ENCODE results near the gene CYSLTR2.

The CYSLTR2 gene

GRCh38 chr13:48715977-48716376 lies 62.2 kb downstream of the CYSLTR2 start:
- Histone ChIP-seq H3K9me3 (ENCODE audit: insufficient read depth, low read length) (peaks cover 38% of the 10 kb centered on the region), H3K4me2 (ENCODE audit: low read depth, low read length, poor library complexity, severe bottlenecking) (no peak overlapping the region), H3K79me2 (ENCODE audit: insufficient read depth, low read length) (no peaks in the 10 kb centered on the region), H3K27ac (ENCODE audit: low read depth, low read length) (no peak overlapping the region), H3K9me2 (replicated peaks; ENCODE audit: insufficient read depth, low read length) (no peaks in the 10 kb centered on the region), H3K9ac (ENCODE audit: low read length) (no peak overlapping the region), H2AFZ (ENCODE audit: low read depth, low read length, severe bottlenecking) (no peak overlapping the region), H3F3A (ENCODE audit: insufficient read depth) (no peaks in the 10 kb centered on the region), H3K27me3 (ENCODE audit: low read length) (no peaks in the 10 kb centered on the region), H4K20me1 (ENCODE audit: low read depth, low read length) (no peaks in the 10 kb centered on the region), H3K36me3 (ENCODE audit: low read length) (no peaks in the 10 kb centered on the region; the same call in none of the 2 replicates), H3K4me3 (ENCODE audit: insufficient read depth, low read length, poor library complexity, severe bottlenecking) (no peak overlapping the region)
- TF ChIP-seq EZH2phosphoT487 (conservative IDR thresholded peaks at IDR 0.05; ENCODE audit: low read length) (no peak), CTCF (IDR thresholded peaks at IDR 0.05; ENCODE audit: insufficient read depth, low read length, poor library complexity, severe bottlenecking) (no peak)

- Histone ChIP-seq H3K79me2 (ENCODE audit: insufficient read depth, low read length) (no peaks in the 10 kb centered on the region), H3K4me2 (ENCODE audit: low read depth, low read length, poor library complexity, severe bottlenecking) (no peak overlapping the region), H3K27me3 (ENCODE audit: low read length) (no peaks in the 10 kb centered on the region), H4K20me1 (ENCODE audit: low read depth, low read length) (no peaks in the 10 kb centered on the region), H3K9ac (ENCODE audit: low read length) (no peak overlapping the region), H3K36me3 (ENCODE audit: low read length) (no peaks in the 10 kb centered on the region; the same call in 1 of the 2 replicates), H3F3A (ENCODE audit: insufficient read depth) (no peaks in the 10 kb centered on the region), H3K9me3 (ENCODE audit: insufficient read depth, low read length) (peaks cover 26% of the 10 kb centered on the region), H3K4me3 (ENCODE audit: insufficient read depth, low read length, poor library complexity, severe bottlenecking) (no peak overlapping the region), H3K9me2 (replicated peaks; ENCODE audit: insufficient read depth, low read length) (no peaks in the 10 kb centered on the region), H2AFZ (ENCODE audit: low read depth, low read length, severe bottlenecking) (no peak overlapping the region), H3K27ac (ENCODE audit: low read depth, low read length) (no peak overlapping the region)
- TF ChIP-seq CTCF (IDR thresholded peaks at IDR 0.05; ENCODE audit: insufficient read depth, low read length, poor library complexity, severe bottlenecking), result no peak
- no peak for TF ChIP-seq EZH2phosphoT487 (conservative IDR thresholded peaks at IDR 0.05; ENCODE audit: low read length)
Measured at GRCh38 chr13:48720621-48721020, 66.9 kb downstream of the CYSLTR2 start.

GRCh38 chr13:48723168-48723567 lies 69.4 kb downstream of the CYSLTR2 start:
- H2AFZ ChIP-seq (ENCODE audit: low read depth, low read length, severe bottlenecking), result no peak overlapping the region
- no peaks in the 10 kb centered on the region for H3F3A ChIP-seq (ENCODE audit: insufficient read depth)
- no peak overlapping the region for H3K4me3 ChIP-seq (ENCODE audit: insufficient read depth, low read length, poor library complexity, severe bottlenecking)
- H3K79me2 ChIP-seq (ENCODE audit: insufficient read depth, low read length), result no peaks in the 10 kb centered on the region
- no peaks in the 10 kb centered on the region for H4K20me1 ChIP-seq (ENCODE audit: low read depth, low read length)
- H3K9me3 ChIP-seq (ENCODE audit: insufficient read depth, low read length), result peaks cover 14% of the 10 kb centered on the region; the same call in 1 of the 2 replicates
- no peak overlapping the region for H3K9ac ChIP-seq (ENCODE audit: low read length)
- no peaks in the 10 kb centered on the region for H3K27me3 ChIP-seq (ENCODE audit: low read length)
- H3K36me3 ChIP-seq (ENCODE audit: low read length), result no peaks in the 10 kb centered on the region
- TF ChIP-seq CTCF (IDR thresholded peaks at IDR 0.05; ENCODE audit: insufficient read depth, low read length, poor library complexity, severe bottlenecking), result no peak
- no peak for TF ChIP-seq EZH2phosphoT487 (conservative IDR thresholded peaks at IDR 0.05; ENCODE audit: low read length)
- H3K9me2 ChIP-seq (replicated peaks; ENCODE audit: insufficient read depth, low read length), result no peaks in the 10 kb centered on the region
- no peak overlapping the region for H3K4me2 ChIP-seq (ENCODE audit: low read depth, low read length, poor library complexity, severe bottlenecking)
- H3K27ac ChIP-seq (ENCODE audit: low read depth, low read length), result no peak overlapping the region

Data from SU-DHL-6 (cell line).